ENCODE results near the gene PLD1. TPM values are rescaled to one million over a fixed set of nuclear protein-coding genes. Genes with fewer than 3 reads are reported as not detected.

The PLD1 gene
- total and polyA plus RNA-seq, 2 of the 8 experiments (the other 6 are each of a cell fraction or from before 2014, with no cell fraction given): 1.2 to 2.6 TPM

- no peaks in the 10 kb centered on the region for H3K79me1 ChIP-seq (ENCODE audit: low read depth, low read length)
- H2BK120ac ChIP-seq (replicated peaks; ENCODE audit: low read depth, low read length): no peak overlapping the region
- H3K23me2 ChIP-seq (ENCODE audit: low read depth, low read length): no peaks in the 10 kb centered on the region
- H2AK5ac ChIP-seq (ENCODE audit: low read depth, low read length): no peak overlapping the region
- H4K5ac ChIP-seq (ENCODE audit: insufficient read length, low read depth, low read length): no peak overlapping the region
- no peak overlapping the region for H3K27ac ChIP-seq (ENCODE audit: low read depth, low read length)
- H2BK20ac ChIP-seq (ENCODE audit: low read length): no peak overlapping the region
- POLR2A ChIA-PET (ENCODE audit: partially characterized antibody): no interaction called here
- 89% methylated on average over 4 of the region's 4 CpGs; no CpG with 5 or more reads in 1 of the 2 experiments for WGBS, 2 experiments (ENCODE audit: extremely low coverage in 1 of 2, insufficient coverage in 1 of 2, insufficient read length in 1 of 2, insufficient replicate concordance in 2 of 2, low coverage in 1 of 2, low lambda C conversion rate in 2 of 2, missing lambda C conversion rate in 1 of 2)
- H4K8ac ChIP-seq (ENCODE audit: extremely low read depth, insufficient read depth, low read length): no peak overlapping the region
- no peak overlapping the region for H2BK15ac ChIP-seq (ENCODE audit: low read length)
- H3K9ac ChIP-seq (replicated peaks in 1 of 4; ENCODE audit: extremely low read depth in 1 of 4, low read depth in 3 of 4, low read length in 3 of 4): no peak overlapping the region
- FAIRE-seq (no peak), DNase-seq (ENCODE audit: low read depth in 1 of 2, low spot score in 2 of 2) (no peak)
- no peaks in the 10 kb centered on the region for H3K9me3 ChIP-seq (ENCODE audit: insufficient read depth in 2 of 2, low read depth in 1 of 2, low read length in 1 of 2)
- CTCF ChIA-PET (ENCODE audit: partially characterized antibody): interaction anchor here (1.0 to 2.6 kb wide), 4 partner anchors 11 to 187 kb away, joined by 3 to 8 read pairs (median 4); no protein-coding TSS in a partner anchor
- H4K91ac ChIP-seq (replicated peaks; ENCODE audit: insufficient read length, low read length): no peak overlapping the region
- peaks cover 0 to 7% (median 2%) of the 10 kb centered on the region in 4 experiments; a peak in 2 of 7 replicates for H3K4me1 ChIP-seq (replicated peaks in 1 of 4; ENCODE audit: control insufficient read depth in 3 of 4, insufficient read depth in 4 of 4, low read length in 3 of 4)
- H3K27me3 ChIP-seq (replicated peaks in 1 of 4; ENCODE audit: control insufficient read depth in 3 of 4, extremely low read depth in 1 of 4, insufficient read depth in 3 of 4, low read length in 3 of 4): no peaks in the 10 kb centered on the region
- H3K36me3 ChIP-seq (ENCODE audit: control insufficient read depth in 2 of 4, insufficient read depth in 4 of 4, low read length in 3 of 4): no peaks in the 10 kb centered on the region
- no peak overlapping the region for H3K18ac ChIP-seq (ENCODE audit: extremely low read depth, low read length)
- no peak overlapping the region for H3K23ac ChIP-seq (ENCODE audit: insufficient read length)
- H3K4me3 ChIP-seq (ENCODE audit: extremely low read depth in 1 of 4, insufficient read depth in 2 of 4, low read depth in 3 of 4, low read length in 4 of 4): no peak overlapping the region
- H3K4ac ChIP-seq (replicated peaks; ENCODE audit: insufficient read length, low read depth, low read length): no peak overlapping the region
- H4K20me1 ChIP-seq (replicated peaks in 1 of 2; ENCODE audit: control insufficient read depth in 1 of 2, insufficient read depth in 2 of 2, low read length in 2 of 2): no peaks in the 10 kb centered on the region
- no peak overlapping the region for H2AFZ ChIP-seq (ENCODE audit: low read length)
- H3K79me2 ChIP-seq (ENCODE audit: control insufficient read depth in 1 of 2, insufficient read depth in 2 of 2, low read length in 2 of 2): no peaks in the 10 kb centered on the region
- no peak overlapping the region for H3K56ac ChIP-seq (replicated peaks; ENCODE audit: insufficient read length, low read depth, low read length)
- no peak overlapping the region for H2BK12ac ChIP-seq (ENCODE audit: low read depth, low read length)
- no peak overlapping the region for H2BK5ac ChIP-seq (ENCODE audit: low read depth, low read length)
- H3K14ac ChIP-seq (ENCODE audit: insufficient read length): no peak overlapping the region
- H3K4me2 ChIP-seq (ENCODE audit: insufficient read depth in 1 of 2, low read depth in 2 of 2, low read length in 2 of 2): no peak overlapping the region
- TF ChIP-seq JUND (IDR thresholded peaks at IDR 0.05; ENCODE audit: low read length) (no peak), ATF2 (IDR thresholded peaks at IDR 0.05; ENCODE audit: low read length) (no peak), SAP30 (IDR thresholded peaks at IDR 0.05; ENCODE audit: insufficient read depth, insufficient replicate concordance, low read length) (no peak), SIRT6 (IDR thresholded peaks at IDR 0.05; ENCODE audit: low read length) (no peak), CTCF (IDR thresholded peaks at IDR 0.05; ENCODE audit: control extremely low read depth in 1 of 3, insufficient read depth in 1 of 3, low read depth in 1 of 3, low read length in 3 of 3) (no peak), SP1 (IDR thresholded peaks at IDR 0.05; ENCODE audit: low read depth, low read length) (no peak), SUZ12 (IDR thresholded peaks at IDR 0.05; ENCODE audit: low read length) (no peak), FOSL1 (IDR thresholded peaks at IDR 0.05; ENCODE audit: insufficient read depth, low read depth, low read length) (no peak)
Observed at GRCh38 chr3:171801738-171802589, 8.3 kb downstream of the PLD1 start.

Measured in H1 (cell line).